22Rv1 (cell line): ENCODE results near the gene NUP133.

Experiments
- CTCF ChIP-seq: fragments of 450-650 bp; IDR thresholded peaks from 2 replicates; pipeline ENCODE4 v1.5.1; 2017; ENCODE audit warnings: mild to moderate bottlenecking
- ZFX ChIP-seq: fragments of 450-650 bp; IDR thresholded peaks from 2 replicates; pipeline ENCODE4 v1.6.1; 2017; ENCODE audit warnings: antibody characterized with exemption, borderline replicate concordance

DNA sequence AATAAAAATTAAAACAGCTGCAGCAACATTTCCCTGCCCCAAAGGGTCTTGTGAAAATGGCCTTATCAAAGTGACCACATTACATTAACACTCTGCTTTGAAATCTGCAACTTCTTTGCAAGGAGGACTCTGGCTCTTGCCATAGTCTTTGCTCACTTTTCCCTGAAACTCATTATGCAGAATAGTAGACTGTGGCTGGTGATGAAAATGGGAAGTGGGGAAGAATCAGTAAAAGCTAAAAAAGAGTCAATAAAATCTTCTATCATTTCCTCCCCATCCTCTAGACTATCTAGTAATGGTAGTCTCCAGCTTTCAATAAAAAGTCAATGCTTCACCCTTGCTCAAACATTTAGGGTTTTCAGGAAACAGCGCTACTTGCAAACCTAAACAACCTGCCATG lies 18.6 kb upstream of the NUP133 start:
- TF ChIP-seq CTCF, result no peak
- no peak for TF ChIP-seq ZFX
